Cardiac fibroblast (primary cell): ENCODE data around the gene MTHFSD.

Experiments
- DNase-seq, 2 donors: peaks; one replicate each; pipeline versions ENCODE4 v3.0.0 to v3.0.0-alpha.2; 2010; ENCODE audit warnings: low read depth in 2 of 2
- H3K4me3 ChIP-seq, 2 donors: replicated peaks in 1 of 2; 1 replicate in 1 of 2; 2 replicates in 1 of 2; pipeline ENCODE4 v1.5.1; 2011; ENCODE audit warnings: low read depth in 2 of 2, low read length in 2 of 2, mild to moderate bottlenecking in 2 of 2, moderate library complexity in 1 of 2
- CTCF ChIP-seq: IDR thresholded peaks from one replicate; pipeline ENCODE4 v1.5.1; 2011; ENCODE audit warnings: low read depth, mild to moderate bottlenecking, low read length, inconsistent platforms

Gene MTHFSD

DNA sequence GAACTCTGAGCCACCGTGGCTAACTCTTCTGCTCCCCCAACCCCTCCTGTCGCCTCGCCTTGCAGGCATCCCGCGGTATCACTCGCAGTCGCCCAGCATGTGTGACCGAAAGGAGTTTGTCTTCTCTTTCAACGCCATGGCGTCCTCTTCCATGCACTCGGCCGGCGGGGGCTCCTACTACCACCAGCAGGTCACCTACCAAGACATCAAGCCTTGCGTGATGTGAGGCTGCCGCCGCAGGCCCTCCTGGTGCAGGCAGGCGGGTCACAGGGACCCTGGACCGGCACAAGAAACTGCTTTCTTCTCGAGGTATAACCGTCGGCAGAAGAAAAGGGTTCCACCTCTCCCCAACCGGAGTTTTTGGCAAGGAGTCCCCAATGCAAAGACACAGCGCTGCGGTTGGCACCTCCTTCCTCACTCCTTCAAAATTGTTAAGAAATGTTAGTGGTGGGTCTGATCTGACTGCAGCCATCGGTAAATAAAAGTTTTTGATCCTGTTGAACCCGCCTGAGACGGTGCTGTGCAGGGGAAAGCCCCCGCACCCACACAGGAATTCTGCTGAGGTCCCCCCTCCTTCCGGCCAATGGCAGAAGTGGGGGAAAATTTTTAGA, 42.1 kb downstream of the MTHFSD start:
- no peak for TF ChIP-seq CTCF
- peak overlapping the region in 1 of 2 donors; percentile 6 for H3K4me3 ChIP-seq
- DNase-seq, result no peak

DNA sequence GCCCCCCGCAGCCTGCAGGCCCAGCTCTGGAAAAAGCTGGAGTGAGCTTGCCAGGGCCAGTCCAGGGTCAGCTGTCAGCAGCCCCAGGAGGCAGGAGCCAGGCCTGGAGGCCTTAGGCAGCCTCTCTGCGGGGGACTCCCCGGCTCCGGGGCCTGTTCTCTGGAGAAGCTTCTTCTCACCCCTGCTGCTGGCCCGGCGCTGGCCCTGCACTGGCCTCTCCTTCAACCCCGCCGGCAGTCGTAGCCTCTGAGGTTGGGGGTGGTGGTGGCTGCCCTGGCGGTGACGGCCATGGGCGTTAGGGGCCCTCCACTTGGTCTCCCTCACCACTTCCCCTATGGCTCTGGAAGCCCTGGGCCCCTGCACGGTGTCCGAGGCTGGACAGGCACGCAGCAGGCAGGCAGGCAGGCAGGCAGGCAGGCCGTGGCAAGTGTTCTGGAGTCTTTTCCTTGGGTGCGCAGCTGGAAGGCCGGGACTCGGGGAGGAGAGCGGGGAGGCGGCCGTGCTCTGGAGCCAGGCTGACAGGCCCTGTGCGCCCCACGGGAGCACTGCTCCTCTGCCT, 42.7 kb downstream of the MTHFSD start:
- DNase-seq, result no peak
- peak overlapping the region in 1 of 2 donors; percentile 14 for H3K4me3 ChIP-seq
- no peak for TF ChIP-seq CTCF

DNA sequence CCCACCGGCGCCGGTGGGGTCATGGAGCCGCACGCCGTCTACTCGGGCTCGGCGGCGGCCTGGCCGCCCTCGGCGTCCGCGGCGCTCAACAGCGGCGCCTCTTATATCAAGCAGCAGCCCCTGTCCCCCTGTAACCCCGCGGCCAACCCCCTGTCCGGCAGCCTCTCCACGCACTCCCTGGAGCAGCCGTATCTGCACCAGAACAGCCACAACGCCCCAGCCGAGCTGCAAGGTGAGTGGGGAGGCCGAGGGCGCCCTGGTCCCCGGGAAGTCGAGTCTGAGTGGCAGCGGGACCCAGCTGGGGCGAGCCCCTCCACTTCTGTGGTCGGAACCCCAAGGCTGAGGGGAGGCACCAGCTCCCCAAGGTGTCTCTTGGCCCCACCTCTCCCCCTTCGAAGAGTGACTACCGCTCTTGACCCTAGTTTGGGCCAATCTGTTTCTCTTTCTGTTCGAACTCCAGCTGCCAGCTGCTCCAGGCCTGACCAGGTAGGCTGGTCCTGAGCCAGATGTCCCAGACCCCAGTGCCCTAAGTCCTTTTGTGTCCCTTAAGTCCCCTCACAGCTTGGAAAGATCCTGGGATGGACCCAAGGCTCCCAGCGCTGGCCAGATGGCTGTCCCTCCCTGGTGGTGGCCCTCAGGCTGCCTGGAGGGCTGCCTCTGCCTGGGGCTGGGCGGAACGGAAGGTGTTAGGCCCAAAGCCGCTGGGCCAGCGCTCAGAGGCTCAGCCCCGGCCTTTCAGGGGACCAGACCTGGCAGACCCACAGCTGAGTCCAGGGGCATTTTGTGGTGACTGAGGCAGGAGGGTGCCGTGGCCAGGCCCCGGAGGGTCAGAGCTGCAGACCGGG, 43.5 kb downstream of the MTHFSD start:
- DNase-seq, result no peak
- peak overlapping the region; percentile 18 to 34 for H3K4me3 ChIP-seq
- no peak for TF ChIP-seq CTCF

DNA sequence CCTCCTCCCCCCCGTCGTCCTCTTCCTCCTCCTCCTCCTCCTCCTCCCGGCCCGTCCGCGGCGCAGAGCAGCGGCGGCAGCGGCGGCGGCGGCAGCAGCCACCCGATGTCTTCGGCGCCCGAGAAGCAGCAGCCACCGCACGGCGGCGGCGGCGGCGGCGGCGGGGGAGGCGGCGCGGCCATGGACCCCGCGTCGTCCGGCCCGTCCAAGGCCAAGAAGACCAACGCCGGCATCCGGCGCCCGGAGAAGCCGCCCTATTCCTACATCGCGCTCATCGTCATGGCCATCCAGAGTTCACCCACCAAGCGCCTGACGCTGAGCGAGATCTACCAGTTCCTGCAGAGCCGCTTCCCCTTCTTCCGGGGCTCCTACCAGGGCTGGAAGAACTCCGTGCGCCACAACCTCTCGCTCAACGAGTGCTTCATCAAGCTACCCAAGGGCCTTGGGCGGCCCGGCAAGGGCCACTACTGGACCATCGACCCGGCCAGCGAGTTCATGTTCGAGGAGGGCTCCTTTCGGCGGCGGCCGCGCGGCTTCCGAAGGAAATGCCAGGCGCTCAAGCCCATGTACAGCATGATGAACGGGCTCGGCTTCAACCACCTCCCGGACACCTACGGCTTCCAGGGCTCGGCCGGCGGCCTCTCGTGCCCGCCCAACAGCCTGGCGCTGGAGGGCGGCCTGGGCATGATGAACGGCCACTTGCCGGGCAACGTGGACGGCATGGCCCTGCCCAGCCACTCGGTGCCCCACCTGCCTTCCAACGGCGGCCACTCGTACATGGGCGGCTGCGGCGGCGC, 44.4 kb downstream of the MTHFSD start, which contains the start of gene FOXF1:
Gene FOXF1, plus strand, starts transcription at position 63 of the 797 bp plus-strand sequence. Its CDS starts 43 bp downstream, at position 106.
- peak; percentile 41 to 50 for DNase-seq
- H3K4me3 ChIP-seq, result peak within 1 kb of the TSS; percentile 43 to 49
- no peak for TF ChIP-seq CTCF

DNA sequence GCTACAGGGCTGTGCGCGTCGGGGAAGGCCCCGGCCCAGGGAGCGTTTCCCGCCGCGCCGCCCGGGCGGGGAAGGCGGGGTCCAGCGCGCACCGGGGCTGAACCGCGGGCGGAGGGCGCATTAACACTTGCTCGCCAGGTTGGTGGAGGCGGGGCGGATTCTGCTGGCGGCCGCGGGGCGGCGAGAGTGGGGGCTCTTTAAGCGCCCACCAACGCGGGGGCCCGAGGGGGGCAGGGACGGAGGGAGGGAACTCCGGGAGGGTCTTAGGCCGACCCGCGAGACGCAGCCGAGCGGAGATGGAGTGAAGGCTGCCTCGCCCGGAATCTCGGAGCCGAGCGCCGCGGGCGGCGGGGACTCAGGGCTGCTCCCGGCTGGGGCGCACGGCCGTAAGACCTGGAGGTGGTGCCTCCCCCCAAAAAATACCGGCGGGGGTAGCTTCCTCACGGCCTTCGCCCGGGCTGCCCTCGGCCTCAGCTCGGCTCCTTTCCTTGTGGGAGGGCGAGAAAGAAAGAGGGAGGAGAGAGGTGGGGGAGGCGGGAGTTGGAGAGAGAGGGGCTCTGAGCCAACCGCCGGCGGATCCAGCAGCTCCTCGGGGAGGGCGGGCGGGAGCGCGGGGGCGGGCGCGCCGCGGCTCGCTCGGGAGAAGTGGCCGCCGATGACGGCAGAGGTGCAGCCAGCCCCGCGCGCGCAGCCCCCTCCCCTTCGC, 45.1 kb downstream of the MTHFSD start:
- no peak for TF ChIP-seq CTCF
- peak overlapping the region; percentile 43 to 49 for H3K4me3 ChIP-seq
- peak; percentile 40 to 59 for DNase-seq
